ENCODE data around the gene FAM43B.

FAM43B gene

DNA sequence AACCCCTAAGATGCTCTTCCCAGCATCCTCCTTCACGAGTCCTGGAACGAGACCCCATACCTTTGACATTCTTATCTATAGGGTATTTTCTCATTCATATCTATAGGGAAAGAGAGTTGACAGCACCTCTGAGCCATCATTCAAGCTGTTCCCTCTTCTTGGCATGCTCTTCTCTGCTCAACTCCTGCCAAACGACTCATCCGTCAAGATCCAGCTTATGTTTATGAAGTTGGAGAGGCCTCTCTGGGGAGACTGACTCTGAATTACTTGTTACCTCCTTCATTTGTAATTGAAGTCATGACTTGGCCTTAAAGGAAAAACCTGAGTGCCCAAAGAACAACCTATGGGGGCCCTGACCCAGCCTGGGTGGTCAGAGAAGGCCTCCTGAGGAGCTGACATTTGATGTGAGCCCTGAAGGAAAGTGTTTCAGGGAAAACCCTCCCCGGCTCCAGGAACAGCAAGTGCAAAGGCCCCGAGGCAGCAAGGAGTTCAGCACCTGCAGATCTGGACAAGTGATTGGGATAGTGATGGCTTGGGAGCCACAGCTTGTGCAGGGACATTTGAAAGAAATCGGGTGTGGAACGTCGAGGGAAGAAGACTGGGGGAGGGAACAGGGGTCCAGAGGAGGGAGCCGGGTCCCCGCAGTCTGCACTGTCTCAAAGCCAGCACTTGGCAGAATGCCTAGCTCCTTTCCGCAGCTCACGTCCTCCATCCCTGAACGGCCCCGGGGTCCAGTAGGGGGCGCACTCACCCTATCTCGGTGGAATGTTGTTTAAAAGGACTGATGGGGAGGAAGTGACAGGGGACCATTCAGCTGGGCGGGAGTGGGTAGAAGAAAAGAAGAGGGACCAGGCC is 22.5 kb downstream of the FAM43B start:
- no peak for DNase-seq (ENCODE audit: extremely low read depth, low read depth)
- TF ChIP-seq, protein P1, sequence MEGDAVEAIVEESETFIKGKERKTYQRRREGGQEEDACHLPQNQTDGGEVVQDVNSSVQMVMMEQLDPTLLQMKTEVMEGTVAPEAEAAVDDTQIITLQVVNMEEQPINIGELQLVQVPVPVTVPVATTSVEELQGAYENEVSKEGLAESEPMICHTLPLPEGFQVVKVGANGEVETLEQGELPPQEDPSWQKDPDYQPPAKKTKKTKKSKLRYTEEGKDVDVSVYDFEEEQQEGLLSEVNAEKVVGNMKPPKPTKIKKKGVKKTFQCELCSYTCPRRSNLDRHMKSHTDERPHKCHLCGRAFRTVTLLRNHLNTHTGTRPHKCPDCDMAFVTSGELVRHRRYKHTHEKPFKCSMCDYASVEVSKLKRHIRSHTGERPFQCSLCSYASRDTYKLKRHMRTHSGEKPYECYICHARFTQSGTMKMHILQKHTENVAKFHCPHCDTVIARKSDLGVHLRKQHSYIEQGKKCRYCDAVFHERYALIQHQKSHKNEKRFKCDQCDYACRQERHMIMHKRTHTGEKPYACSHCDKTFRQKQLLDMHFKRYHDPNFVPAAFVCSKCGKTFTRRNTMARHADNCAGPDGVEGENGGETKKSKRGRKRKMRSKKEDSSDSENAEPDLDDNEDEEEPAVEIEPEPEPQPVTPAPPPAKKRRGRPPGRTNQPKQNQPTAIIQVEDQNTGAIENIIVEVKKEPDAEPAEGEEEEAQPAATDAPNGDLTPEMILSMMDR (IDR thresholded peaks at IDR 0.05; ENCODE audit: low read depth, low read length), result peak; percentile 40

DNA sequence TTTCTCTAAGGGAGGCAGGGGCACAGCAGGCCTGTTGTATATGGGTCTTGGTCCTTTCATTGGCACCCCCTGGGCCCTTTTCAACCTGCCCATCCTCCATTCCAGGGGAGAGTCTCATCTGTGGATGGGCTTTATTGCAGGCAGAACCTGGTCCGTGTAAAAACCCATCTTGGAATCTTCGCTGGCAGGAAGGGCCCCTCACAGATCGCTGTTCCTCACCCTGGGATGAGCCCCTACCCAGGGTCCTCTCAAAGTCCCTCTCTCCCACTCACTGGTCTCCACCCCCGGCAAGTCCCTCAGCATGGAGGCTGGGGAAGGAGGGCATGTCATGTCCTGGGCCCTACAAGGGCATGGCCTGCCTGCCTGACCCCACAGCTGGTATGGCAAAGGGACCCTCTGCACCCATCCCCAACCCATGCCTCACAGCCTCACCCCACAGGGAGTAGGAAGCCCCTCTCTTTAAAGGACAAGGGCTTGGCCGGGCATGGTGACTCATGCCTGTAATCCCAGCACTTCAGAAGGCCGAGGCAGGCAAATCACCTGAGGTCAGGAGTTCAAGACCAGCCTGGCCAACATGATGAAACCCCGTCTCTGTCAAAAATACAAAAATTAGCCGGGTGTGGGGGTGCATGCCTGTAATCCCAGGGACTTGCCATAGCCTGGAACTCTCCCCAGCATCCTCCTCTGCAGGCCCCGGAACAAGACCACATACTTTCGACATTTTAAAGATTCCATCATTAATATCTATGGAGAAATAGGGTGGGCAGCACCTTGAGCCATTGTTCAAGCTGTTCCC is 23.4 kb downstream of the FAM43B start:
- TF ChIP-seq, protein P1 (IDR thresholded peaks at IDR 0.05; ENCODE audit: low read depth, low read length), result no peak
- no peak for DNase-seq (ENCODE audit: extremely low read depth, low read depth)

DNA sequence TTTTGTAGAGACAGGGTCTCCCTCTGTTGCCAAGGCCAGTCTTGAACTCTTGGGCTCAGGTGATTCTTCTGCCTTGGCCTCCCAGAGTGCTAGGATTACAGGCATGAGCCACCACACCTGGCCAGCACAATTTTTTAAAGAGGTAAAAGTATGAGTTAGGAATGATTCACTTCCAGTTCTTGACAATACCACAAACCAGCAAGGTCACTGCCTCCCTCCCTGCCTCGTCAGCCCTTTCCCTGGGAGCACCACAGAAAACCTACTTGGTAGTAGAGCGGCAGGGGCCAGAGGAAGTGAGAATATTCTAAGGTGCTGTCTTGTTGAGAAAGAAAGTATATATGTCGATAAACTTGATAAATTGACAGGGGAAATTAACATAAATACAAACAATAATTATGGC is 25.7 kb downstream of the FAM43B start:
- DNase-seq (ENCODE audit: extremely low read depth, low read depth), result no peak

DNA sequence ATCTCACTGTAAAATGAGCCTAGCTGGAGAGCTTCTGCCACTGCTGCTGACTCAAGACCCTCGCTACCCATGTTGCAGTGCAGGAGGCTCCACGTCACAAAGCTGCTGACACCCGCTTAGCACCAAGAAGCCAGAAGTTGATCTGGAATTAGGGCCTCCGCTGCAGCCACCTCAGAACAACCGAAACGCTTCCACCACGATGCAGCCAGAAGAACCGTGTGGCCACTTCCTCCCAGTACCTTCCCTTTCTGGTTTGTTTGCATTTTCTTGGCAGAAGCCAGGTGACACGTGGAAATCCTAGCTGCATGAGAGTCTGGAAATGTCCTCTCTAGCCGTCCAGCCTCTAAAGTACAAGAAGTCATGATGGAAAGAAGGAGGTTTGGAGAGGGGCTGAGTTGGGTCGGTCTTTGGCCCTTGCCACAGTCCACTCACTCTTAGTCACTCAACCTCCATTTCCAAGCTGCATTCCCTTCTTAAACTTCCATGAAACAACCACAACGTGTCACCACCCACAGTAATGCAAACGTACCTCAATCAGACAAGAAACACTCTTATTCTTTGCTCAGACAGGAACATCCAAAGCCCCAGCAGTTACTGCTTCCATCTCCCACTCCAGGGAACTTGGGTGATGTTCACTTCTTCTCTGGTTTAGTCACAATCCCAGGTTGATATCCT is 26.5 kb downstream of the FAM43B start:
- TF ChIP-seq, protein P1 (IDR thresholded peaks at IDR 0.05; ENCODE audit: low read depth, low read length), result no peak
- no peak for DNase-seq (ENCODE audit: extremely low read depth, low read depth)

More for the DNA sequence above, 25.7 kb downstream of the FAM43B start:
- TF ChIP-seq, protein P1 (IDR thresholded peaks at IDR 0.05; ENCODE audit: low read depth, low read length), result no peak

DNA sequence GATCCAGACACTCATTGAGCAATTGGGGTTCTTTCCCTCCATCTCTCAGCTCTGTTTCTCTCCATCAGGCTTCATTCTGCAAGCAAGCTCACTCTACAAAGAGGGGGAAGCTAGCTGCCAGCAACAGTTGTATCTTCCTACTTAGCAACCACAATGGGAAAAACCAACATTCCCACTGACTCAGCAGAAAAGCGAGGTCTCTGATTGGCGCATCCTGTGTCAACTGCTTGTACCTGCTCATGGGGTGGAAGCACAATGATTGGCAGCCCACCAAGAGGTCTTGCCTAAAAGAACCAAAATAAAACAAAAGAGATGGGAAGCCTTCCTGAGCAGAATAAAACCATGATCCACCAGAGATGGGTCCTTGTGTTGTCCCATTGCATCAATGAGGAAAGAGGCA is 32.5 kb downstream of the FAM43B start:
- TF ChIP-seq, protein P1 (IDR thresholded peaks at IDR 0.05; ENCODE audit: low read depth, low read length), result no peak
- DNase-seq (ENCODE audit: extremely low read depth, low read depth), result no peak

DNA sequence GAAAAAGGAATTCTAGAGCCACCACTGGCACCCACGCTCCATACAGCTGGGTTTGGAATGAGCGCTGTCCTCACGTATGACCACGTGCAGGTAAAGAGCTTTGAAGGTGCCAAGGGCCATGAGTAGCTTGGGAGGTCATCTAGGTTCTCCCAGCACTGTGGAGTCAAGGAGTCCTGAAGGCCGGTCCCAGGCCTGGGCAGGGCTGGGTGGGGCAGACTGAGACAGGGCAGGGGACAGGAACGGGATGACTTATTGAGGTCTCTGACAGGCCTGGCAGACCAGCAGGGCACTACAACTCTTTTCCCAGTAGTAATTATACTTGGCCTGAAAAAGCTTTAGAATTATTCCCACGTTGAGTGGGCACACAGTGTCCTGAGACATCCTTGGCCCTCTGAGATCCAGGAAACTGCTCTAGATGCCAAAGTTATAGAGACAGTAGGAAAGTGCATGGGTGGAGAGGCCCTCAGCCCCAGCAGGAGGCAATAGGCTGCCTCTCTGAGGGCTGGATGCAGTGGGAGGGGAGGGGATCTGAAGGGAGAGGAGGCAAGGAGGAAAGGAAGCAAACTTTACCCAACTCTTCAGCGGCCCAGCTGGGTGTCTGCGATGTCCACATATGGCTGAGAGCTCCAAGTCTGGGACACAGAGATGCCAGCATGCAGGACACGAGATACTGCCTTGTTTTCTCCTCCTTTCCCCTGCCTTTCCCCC is 34.7 kb downstream of the FAM43B start:
- TF ChIP-seq, protein P1 (IDR thresholded peaks at IDR 0.05; ENCODE audit: low read depth, low read length), result no peak
- no peak for DNase-seq (ENCODE audit: extremely low read depth, low read depth)
